Neuronal stem cell (in vitro differentiated cells): ENCODE measurements around the gene USP28.
"Not testable (repeated sequence)": the region's sequence is repeated elsewhere in the genome, so short reads cannot be mapped to it uniquely, and the experiment has no call there.

Experiments used
- DNase-seq: peaks from one replicate; pipeline ENCODE4 v3.0.0-alpha.2; 2013; ENCODE audit warnings: low spot score
- H2AFZ ChIP-seq: one replicate; pipeline ENCODE4 v1.6.1; 2013; ENCODE audit warnings: mild to moderate bottlenecking, low read length, inconsistent platforms
- H2AK5ac ChIP-seq: 2 replicates; pipeline ENCODE4 v1.6.1; 2013; ENCODE audit warnings: low read depth, mild to moderate bottlenecking, inconsistent platforms, low read length, moderate library complexity, mixed read lengths
- H2BK120ac ChIP-seq: 2 replicates; pipeline ENCODE4 v1.6.1; 2013; ENCODE audit warnings: low read depth, mild to moderate bottlenecking, inconsistent platforms, low read length, moderate library complexity, mixed read lengths
- H2BK12ac ChIP-seq: one replicate; pipeline ENCODE4 v1.6.1; 2013; ENCODE audit warnings: low read length, inconsistent platforms
- H2BK15ac ChIP-seq: 2 replicates; pipeline ENCODE4 v1.6.1; 2013; ENCODE audit warnings: mild to moderate bottlenecking, low read length, inconsistent platforms, mixed read lengths
- H2BK5ac ChIP-seq: one replicate; pipeline ENCODE4 v1.6.1; 2013; ENCODE audit warnings: inconsistent platforms, mild to moderate bottlenecking, low read length, moderate library complexity
- H3K14ac ChIP-seq: one replicate; pipeline ENCODE4 v1.6.1; 2013; ENCODE audit warnings: low read length, inconsistent platforms
- H3K18ac ChIP-seq: 2 replicates; pipeline ENCODE4 v1.6.1; 2013; ENCODE audit warnings: low read length, inconsistent platforms
- H3K23ac ChIP-seq: 2 replicates; pipeline ENCODE4 v1.6.1; 2013; ENCODE audit warnings: low read depth, mild to moderate bottlenecking, mixed read lengths, low read length, inconsistent platforms; ENCODE audit not compliant: poor library complexity
- H3K27ac ChIP-seq: replicated peaks from 3 replicates; pipeline ENCODE4 v1.5.1; 2013; ENCODE audit warnings: low read length, inconsistent platforms
- H3K27me3 ChIP-seq, 3 experiments: 2 replicates each; pipeline ENCODE4 v1.6.1; 2013; ENCODE audit warnings: low read length in 3 of 3, mild to moderate bottlenecking in 2 of 3, inconsistent platforms in 1 of 3, low read depth in 1 of 3, mixed read lengths in 1 of 3, moderate library complexity in 1 of 3; ENCODE audit not compliant: control insufficient read depth in 3 of 3, insufficient read depth in 3 of 3
- H3K36me3 ChIP-seq, 2 donors: replicated peaks in 1 of 2; 2 replicates each; pipeline ENCODE4 v1.6.1; 2013; ENCODE audit warnings: low read length in 2 of 2; ENCODE audit not compliant: control insufficient read depth in 2 of 2, insufficient read depth in 2 of 2
- H3K4ac ChIP-seq: 2 replicates; pipeline ENCODE4 v1.6.1; 2013; ENCODE audit warnings: inconsistent platforms, mild to moderate bottlenecking, low read length, moderate library complexity
- H3K4me1 ChIP-seq, 2 donors: 1 replicate in 1 of 2; 2 replicates in 1 of 2; pipeline ENCODE4 v1.6.1; 2013; ENCODE audit warnings: low read length in 2 of 2, low read depth in 1 of 2; ENCODE audit not compliant: control insufficient read depth in 2 of 2, insufficient read depth in 1 of 2
- H3K4me2 ChIP-seq: one replicate; pipeline ENCODE4 v1.6.1; 2013; ENCODE audit warnings: mild to moderate bottlenecking, low read length, inconsistent platforms; ENCODE audit not compliant: insufficient read depth, poor library complexity, severe bottlenecking
- H3K4me3 ChIP-seq, 2 donors: 2 replicates each; pipeline ENCODE4 v1.5.1; 2013; ENCODE audit warnings: low read length in 2 of 2, mild to moderate bottlenecking in 2 of 2, inconsistent platforms in 1 of 2, moderate library complexity in 1 of 2
- H3K79me1 ChIP-seq: one replicate; pipeline ENCODE4 v1.6.1; 2013; ENCODE audit warnings: low read depth, mild to moderate bottlenecking, inconsistent platforms, low read length, moderate library complexity
- H3K9ac ChIP-seq: one replicate; pipeline ENCODE4 v1.6.1; 2013; ENCODE audit warnings: mild to moderate bottlenecking, low read depth, low read length, inconsistent platforms; ENCODE audit not compliant: poor library complexity
- H3K9me3 ChIP-seq, 2 donors: replicated peaks in 1 of 2; 2 replicates each; pipeline versions ENCODE3 to v1.6.1; 2013; ENCODE audit warnings: low read length in 2 of 2, mild to moderate bottlenecking in 2 of 2, inconsistent platforms in 1 of 2, low read depth in 1 of 2, mixed read lengths in 1 of 2, moderate library complexity in 1 of 2; ENCODE audit not compliant: control insufficient read depth in 2 of 2, insufficient read depth in 1 of 2
- H4K8ac ChIP-seq: one replicate; pipeline ENCODE4 v1.6.1; 2013; ENCODE audit warnings: low read depth, mild to moderate bottlenecking, inconsistent platforms, low read length, moderate library complexity
- H4K91ac ChIP-seq: one replicate; pipeline ENCODE4 v1.6.1; 2013; ENCODE audit warnings: low read length, low read depth, mild to moderate bottlenecking, inconsistent platforms; ENCODE audit not compliant: poor library complexity
- WGBS, 2 donors: extraction: QIAGEN DNeasy Blood & Tissue Kit; methylation state at CpG; one replicate each; pipeline ENCODE4 v1.1.7; 2013; ENCODE audit warnings: missing lambda C conversion rate in 2 of 2, mixed read lengths in 1 of 2; ENCODE audit not compliant: insufficient read length in 2 of 2, insufficient replicate concordance in 1 of 2; ENCODE audit errors: extremely low coverage in 2 of 2; 5-methylcytosine and 5-hydroxymethylcytosine counted together

Gene USP28

DNA sequence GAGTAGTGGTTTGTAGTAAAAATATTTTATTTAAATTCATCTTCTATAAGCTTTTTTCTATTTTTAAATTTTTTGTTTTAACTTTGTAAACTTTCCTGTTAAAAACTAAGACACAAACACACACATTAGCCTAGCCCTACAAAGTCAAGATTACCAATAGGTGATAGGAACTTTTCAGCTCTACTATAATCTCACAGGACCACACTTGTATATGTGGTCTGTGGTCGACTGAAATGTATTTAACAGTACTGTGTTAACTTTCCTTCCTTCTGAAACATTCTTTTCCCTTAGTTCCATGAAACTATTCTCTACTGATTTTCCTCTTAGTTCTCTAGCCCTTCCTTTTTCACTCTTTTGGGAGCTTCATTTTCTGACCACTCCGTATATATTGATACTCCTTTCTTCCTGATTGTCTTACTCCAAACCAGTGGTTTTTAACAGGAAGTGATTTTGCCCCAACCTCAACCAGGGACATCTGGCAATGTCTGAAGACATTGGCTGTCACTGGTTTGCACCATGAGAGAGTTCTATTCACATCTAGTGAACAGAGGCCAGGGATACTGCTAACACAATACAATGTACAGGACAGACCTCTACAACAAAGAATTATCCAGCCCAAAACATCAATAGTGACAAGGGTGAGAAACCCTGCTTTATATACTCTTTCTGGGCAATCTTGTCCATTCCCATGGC, 110.7 kb downstream of the USP28 start:
- peaks cover 0 to 8% of the 10 kb centered on the region in 2 donors for H3K9me3 ChIP-seq

GRCh38 chr11:113763040-113763439, 112.3 kb downstream of the USP28 start:
- H3K4me1 ChIP-seq, DNase-seq, H4K8ac ChIP-seq, H2AK5ac ChIP-seq, H2BK15ac ChIP-seq, H3K79me1 ChIP-seq, H3K18ac ChIP-seq, H3K4me3 ChIP-seq, H2BK5ac ChIP-seq, H2AFZ ChIP-seq, H4K91ac ChIP-seq, H2BK120ac ChIP-seq, H3K27me3 ChIP-seq, H3K27ac ChIP-seq, H3K9me3 ChIP-seq, H2BK12ac ChIP-seq, H3K9ac ChIP-seq, H3K23ac ChIP-seq, H3K4me2 ChIP-seq, H3K14ac ChIP-seq, H3K4ac ChIP-seq: not testable (repeated sequence)
- peaks cover 9 to 91% of the 10 kb centered on the region in 2 donors for H3K36me3 ChIP-seq
- WGBS, 2 donors, result no CpG with 5 or more reads among the region's 2 CpGs

More for the DNA sequence above, 110.7 kb downstream of the USP28 start:
- Histone ChIP-seq H2BK15ac (no peak overlapping the region), H3K9ac (no peak overlapping the region), H3K23ac (no peak overlapping the region), H3K36me3 (peaks cover 8 to 91% of the 10 kb centered on the region in 2 donors), H2BK5ac (no peak overlapping the region), H2BK120ac (no peak overlapping the region), H3K4me2 (no peak overlapping the region), H3K4ac (no peak overlapping the region), H3K4me1 (no peaks in the 10 kb centered on the region), H4K8ac (no peak overlapping the region), H3K27me3 (no peaks in the 10 kb centered on the region), H3K14ac (no peak overlapping the region), H2BK12ac (no peak overlapping the region), H2AK5ac (no peak overlapping the region), H4K91ac (no peak overlapping the region), H3K4me3 (no peak overlapping the region), H3K79me1 (no peaks in the 10 kb centered on the region), H3K27ac (no peak overlapping the region), H2AFZ (no peak overlapping the region), H3K18ac (no peak overlapping the region)
- no CpG with 5 or more reads among the region's 2 CpGs for WGBS, 2 donors
- DNase-seq, result no peak

GRCh38 chr11:113760241-113760640, 115.1 kb downstream of the USP28 start:
- Histone ChIP-seq H3K79me1 (no peaks in the 10 kb centered on the region), H2BK15ac (no peak overlapping the region), H4K8ac (no peak overlapping the region), H3K14ac (no peak overlapping the region), H3K4me3 (no peak overlapping the region), H2BK12ac (no peak overlapping the region), H3K4me1 (no peaks in the 10 kb centered on the region), H2AK5ac (no peak overlapping the region), H3K4me2 (no peak overlapping the region), H3K23ac (no peak overlapping the region), H2BK5ac (no peak overlapping the region), H3K27me3 (no peaks in the 10 kb centered on the region), H4K91ac (no peak overlapping the region), H3K27ac (no peak overlapping the region), H3K18ac (no peak overlapping the region), H3K9me3 (peaks cover 0 to 8% of the 10 kb centered on the region in 2 donors), H3K9ac (no peak overlapping the region), H2BK120ac (no peak overlapping the region), H2AFZ (no peak overlapping the region), H3K36me3 (peaks cover 11 to 95% of the 10 kb centered on the region in 2 donors), H3K4ac (no peak overlapping the region)
- no CpG with 5 or more reads among the region's 3 CpGs for WGBS, 2 donors
- no peak for DNase-seq

DNA sequence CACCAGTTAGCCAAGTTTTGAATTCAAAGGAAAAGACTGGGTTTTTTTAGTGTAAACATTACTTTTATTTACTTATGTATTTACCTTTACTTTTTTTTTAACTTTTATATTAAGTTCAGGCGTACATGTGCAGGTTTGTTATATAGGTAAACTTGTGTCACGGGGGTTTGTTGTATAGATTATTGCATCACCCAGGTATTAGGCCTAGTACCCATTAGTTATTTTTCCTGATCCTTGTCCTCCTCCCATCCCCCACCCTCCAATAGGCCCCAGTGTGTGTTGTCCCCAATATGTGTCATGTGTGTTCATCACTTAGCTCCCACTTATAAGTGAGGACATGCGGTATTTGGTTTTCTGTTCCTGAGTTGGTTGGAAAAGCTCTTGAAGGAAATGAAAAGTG, 122.4 kb downstream of the USP28 start:
- Histone ChIP-seq H3K4me3 (no peak overlapping the region), H3K18ac (no peak overlapping the region), H2BK5ac (no peak overlapping the region), H3K27ac (no peak overlapping the region), H3K9ac (no peak overlapping the region), H3K9me3 (peaks cover 3 to 13% of the 10 kb centered on the region in 2 donors), H2AFZ (no peak overlapping the region), H2BK12ac (no peak overlapping the region), H3K36me3 (peaks cover 10 to 94% of the 10 kb centered on the region in 2 donors), H3K4ac (no peak overlapping the region), H3K4me1 (no peaks in the 10 kb centered on the region), H2AK5ac (no peak overlapping the region), H2BK120ac (no peak overlapping the region), H3K4me2 (no peak overlapping the region), H4K91ac (no peak overlapping the region), H4K8ac (no peak overlapping the region), H3K14ac (no peak overlapping the region), H3K27me3 (no peaks in the 10 kb centered on the region), H2BK15ac (no peak overlapping the region), H3K79me1 (no peaks in the 10 kb centered on the region), H3K23ac (no peak overlapping the region)
- WGBS, 2 donors, result no CpG with 5 or more reads among the region's 3 CpGs
- DNase-seq, result no peak
